ENCODE measurements around the gene BAIAP2L2.
"Not testable (repeated sequence)": the region's sequence is repeated elsewhere in the genome, so short reads cannot be mapped to it uniquely, and the experiment has no call there.

DNA sequence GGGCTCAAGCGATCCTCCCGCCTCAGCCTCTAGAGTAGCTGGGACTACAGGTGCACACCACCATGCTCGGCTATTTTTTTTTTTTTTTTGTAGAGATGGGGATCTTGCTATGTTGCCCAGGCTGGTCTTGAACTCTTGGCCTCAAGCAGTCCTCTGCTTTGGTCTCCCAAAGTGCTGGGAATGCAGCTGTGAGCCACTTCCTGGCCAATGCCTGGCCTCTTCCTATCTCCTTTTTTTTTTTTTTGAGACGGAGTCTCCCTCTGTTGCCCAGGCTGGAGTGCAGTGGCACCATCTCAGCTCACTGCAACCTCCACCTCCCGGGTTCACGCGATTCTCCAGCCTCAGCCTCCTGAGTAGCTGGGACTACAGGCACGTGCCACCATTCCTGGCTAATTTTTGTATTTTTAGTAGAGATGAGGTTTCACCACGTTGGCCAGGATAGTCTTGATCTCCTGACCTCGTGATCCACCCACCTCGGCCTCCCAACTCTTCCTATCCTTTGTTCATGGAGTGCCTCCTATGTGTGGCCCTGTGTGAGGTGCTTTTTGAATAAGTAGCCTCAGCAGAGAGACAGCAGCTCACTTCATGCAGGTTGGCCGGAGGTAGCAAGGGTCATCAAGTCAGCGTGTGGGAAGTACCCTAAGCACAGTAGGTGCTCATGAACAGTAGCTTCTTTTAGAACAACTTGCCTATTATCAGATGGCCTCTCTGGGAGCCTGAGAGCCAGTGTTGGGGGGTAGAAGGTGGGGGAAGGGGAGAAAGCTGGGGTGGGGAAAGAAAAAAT lies 72.9 kb downstream of the BAIAP2L2 start:
- TF ChIP-seq CTCF, EP300, POLR2AphosphoS5 (IDR thresholded peaks at IDR 0.05): not testable (repeated sequence)
